Measurements from ENCODE around the gene NEUROD1.

GRCh38 chr2:181697571-181697970 lies 17.3 kb upstream of the NEUROD1 start:
- TF ChIP-seq CTCF (IDR thresholded peaks at IDR 0.05; ENCODE audit: borderline replicate concordance, extremely low read depth, low read length, poor library complexity, severe bottlenecking) (no peak), EZH2 (IDR thresholded peaks at IDR 0.05; ENCODE audit: borderline replicate concordance, low read depth, low read length, severe bottlenecking) (no peak)

Measured in DND-41 (cell line).